Natural killer cell treated with Interleukin-12 subunit alpha and Interleukin-12 subunit beta and Interleukin-15 and Interleukin-18, amount 100 ng/mL, for 72 hours (primary cell): ENCODE measurements around the gene TIMM17A. TPM values are rescaled to one million over a fixed set of nuclear protein-coding genes. Genes with fewer than 3 reads are reported as not detected.
"Not testable (repeated sequence)": the region's sequence is repeated elsewhere in the genome, so short reads cannot be mapped to it uniquely, and the experiment has no call there.

Source experiments
- ATAC-seq, 2 donors: fragments of 150-1000 bp; cut with Tn5 transposase in 1 of 2; sonication (Bioruptor Pico), chemical (Tn5 transposase) in 1 of 2; 2 replicates each; pipeline ENCODE4 v1.10.0; 2021
- DNase-seq: peaks from one replicate; pipeline ENCODE4 v3.0.0; 2022; ENCODE audit warnings: low spot score
- H3K27ac Mint-ChIP-seq, 2 donors: 1 replicate in 1 of 2; 2 replicates in 1 of 2; pipeline ENCODE4 v1.8.0; 2022; ENCODE audit warnings: mixed read lengths in 2 of 2, mild to moderate bottlenecking in 1 of 2, moderate library complexity in 1 of 2
- H3K27me3 Mint-ChIP-seq, 2 donors: 1 replicate in 1 of 2; 2 replicates in 1 of 2; pipeline ENCODE4 v1.8.0; 2022; ENCODE audit warnings: mixed read lengths in 2 of 2
- H3K36me3 Mint-ChIP-seq: one replicate; pipeline ENCODE4 v1.8.0; 2022; ENCODE audit warnings: mixed read lengths
- H3K4me1 Mint-ChIP-seq, 2 donors: 1 replicate in 1 of 2; 2 replicates in 1 of 2; pipeline ENCODE4 v1.8.0; 2022; ENCODE audit warnings: low read depth in 2 of 2, mixed read lengths in 2 of 2, mild to moderate bottlenecking in 1 of 2
- H3K4me3 Mint-ChIP-seq: one replicate; pipeline ENCODE4 v1.8.0; 2022; ENCODE audit warnings: mixed read lengths
- H3K9me3 Mint-ChIP-seq: 2 replicates; pipeline ENCODE4 v1.8.0; 2022; ENCODE audit warnings: mixed read lengths
- total RNA-seq, 2 donors: library from RNA; stranded (reverse); gene quantifications; one replicate each; pipeline ENCODE4 v1.2.3, GENCODE V29; 2022

Gene TIMM17A
- total RNA-seq, 2 donors from 2014 or later: 81.5 to 89.5 TPM

GRCh38 chr1:201928266-201928665 lies 27.0 kb upstream of the TIMM17A start:
- no peak for DNase-seq
- Mint-ChIP-seq H3K9me3 (no peaks in the 10 kb centered on the region), H3K27ac (no peak overlapping the region), H3K27me3 (peaks cover 8% of the 10 kb centered on the region in 2 donors), H3K4me1 (no peaks in the 10 kb centered on the region), H3K4me3 (no peak overlapping the region), H3K36me3 (no peaks in the 10 kb centered on the region)
- no peak for ATAC-seq

DNA sequence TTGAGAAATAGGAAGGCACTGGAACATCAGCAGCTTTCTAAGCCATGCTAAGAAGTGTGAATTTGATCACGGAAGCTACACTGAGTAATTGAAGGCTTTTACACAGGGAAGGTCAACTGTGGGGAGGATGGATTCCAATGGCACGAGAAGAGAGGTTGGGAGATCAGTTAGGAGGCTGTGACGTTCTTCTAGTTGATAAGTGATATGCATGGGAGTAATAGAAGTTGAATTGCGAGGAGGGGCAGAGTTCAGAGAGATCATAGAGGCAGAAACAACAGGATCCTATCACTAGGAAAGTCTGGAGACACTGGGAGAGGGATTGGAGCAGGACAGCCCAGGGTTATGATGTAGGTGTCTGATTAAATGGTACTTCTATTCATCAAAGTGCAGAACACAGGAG lies 25.2 kb upstream of the TIMM17A start:
- ATAC-seq: no peak
- Mint-ChIP-seq H3K27me3 (peaks cover 11 to 13% of the 10 kb centered on the region in 2 donors), H3K36me3 (no peaks in the 10 kb centered on the region), H3K9me3 (no peaks in the 10 kb centered on the region), H3K4me1 (no peaks in the 10 kb centered on the region), H3K27ac (no peak overlapping the region), H3K4me3 (no peak overlapping the region)
- no peak for DNase-seq

DNA sequence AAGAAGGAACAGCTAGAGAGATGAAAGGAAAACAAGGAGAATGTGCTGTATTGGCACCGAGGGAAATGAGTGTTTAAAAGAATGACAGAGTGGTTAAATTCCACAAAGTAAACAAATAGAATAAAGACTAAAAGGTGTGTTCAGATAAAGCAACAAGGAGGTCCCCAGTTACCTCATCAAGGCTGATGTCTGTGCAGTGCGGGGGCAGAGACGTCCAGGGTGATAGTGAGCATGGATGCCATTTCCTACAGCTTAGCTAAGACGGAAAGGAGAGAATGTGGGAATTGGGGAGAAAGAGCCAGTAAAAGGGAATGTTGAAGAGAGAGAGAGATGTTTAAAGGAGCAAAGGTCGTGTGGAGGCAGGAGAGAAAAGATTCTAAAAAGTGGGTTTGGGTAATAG lies 24.5 kb upstream of the TIMM17A start:
- no peaks in the 10 kb centered on the region for H3K4me1 Mint-ChIP-seq
- H3K27me3 Mint-ChIP-seq: peaks cover 11 to 12% of the 10 kb centered on the region in 2 donors
- DNase-seq (no peak), ATAC-seq (no peak)
- H3K4me3 Mint-ChIP-seq: no peak overlapping the region
- no peaks in the 10 kb centered on the region for H3K9me3 Mint-ChIP-seq
- H3K27ac Mint-ChIP-seq: no peak overlapping the region
- H3K36me3 Mint-ChIP-seq: no peaks in the 10 kb centered on the region

GRCh38 chr1:201933840-201934430 lies 21.4 kb upstream of the TIMM17A start:
- Mint-ChIP-seq H3K9me3 (no peaks in the 10 kb centered on the region), H3K27ac (no peak overlapping the region), H3K27me3 (peaks cover 18 to 20% of the 10 kb centered on the region in 2 donors), H3K4me3 (no peak overlapping the region), H3K4me1 (no peaks in the 10 kb centered on the region), H3K36me3 (no peaks in the 10 kb centered on the region)
- ATAC-seq: no peak
- no peak for DNase-seq

DNA sequence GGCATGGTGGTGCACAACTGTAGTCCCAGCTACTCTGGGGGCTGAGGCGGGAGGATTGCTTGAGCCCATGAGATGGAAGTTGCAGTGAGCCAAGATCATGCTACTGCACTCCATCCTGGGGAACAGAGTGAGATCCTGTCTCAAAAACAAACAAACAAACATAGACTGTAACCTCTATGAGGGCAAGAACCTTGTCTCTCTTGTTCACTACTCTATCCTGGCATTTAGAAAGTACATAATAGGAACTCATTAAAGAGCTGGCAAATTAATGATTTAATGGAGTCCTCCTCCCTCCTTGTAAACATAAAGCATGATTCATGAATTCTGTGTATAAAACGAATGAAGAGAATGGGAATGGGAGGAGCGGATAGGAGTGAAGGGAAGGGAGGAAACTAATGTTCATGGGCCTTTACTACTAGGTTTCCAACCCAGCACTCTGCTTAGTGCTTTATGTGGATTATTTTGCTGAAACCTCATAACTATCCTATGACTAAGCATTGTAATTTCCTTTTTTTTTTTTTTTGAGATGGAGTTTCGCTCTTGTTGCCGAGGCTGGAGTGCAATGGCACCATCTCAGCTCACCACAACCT lies 17.6 kb upstream of the TIMM17A start:
- no peak for DNase-seq
- H3K27ac Mint-ChIP-seq: no peak overlapping the region
- H3K4me3 Mint-ChIP-seq: no peak overlapping the region
- no peaks in the 10 kb centered on the region for H3K36me3 Mint-ChIP-seq
- H3K9me3 Mint-ChIP-seq: no peaks in the 10 kb centered on the region
- H3K27me3 Mint-ChIP-seq: peaks cover 17 to 18% of the 10 kb centered on the region in 2 donors
- no peak for ATAC-seq
- H3K4me1 Mint-ChIP-seq: no peaks in the 10 kb centered on the region

- H3K36me3 Mint-ChIP-seq: no peaks in the 10 kb centered on the region
- H3K27me3 Mint-ChIP-seq: peaks cover 18 to 23% of the 10 kb centered on the region in 2 donors
- no peak overlapping the region for H3K4me3 Mint-ChIP-seq
- H3K4me1 Mint-ChIP-seq: no peaks in the 10 kb centered on the region
- DNase-seq: no peak
- ATAC-seq: no peak
- no peaks in the 10 kb centered on the region for H3K9me3 Mint-ChIP-seq
- H3K27ac Mint-ChIP-seq: no peak overlapping the region
Observed at GRCh38 chr1:201938440-201939035, 16.8 kb upstream of the TIMM17A start.

GRCh38 chr1:201939148-201939547 lies 16.2 kb upstream of the TIMM17A start:
- no peak overlapping the region for H3K27ac Mint-ChIP-seq
- ATAC-seq (no peak), DNase-seq (no peak)
- H3K4me3 Mint-ChIP-seq: no peak overlapping the region
- peaks cover 17 to 28% of the 10 kb centered on the region in 2 donors for H3K27me3 Mint-ChIP-seq
- no peaks in the 10 kb centered on the region for H3K4me1 Mint-ChIP-seq
- no peaks in the 10 kb centered on the region for H3K36me3 Mint-ChIP-seq
- no peaks in the 10 kb centered on the region for H3K9me3 Mint-ChIP-seq

DNA sequence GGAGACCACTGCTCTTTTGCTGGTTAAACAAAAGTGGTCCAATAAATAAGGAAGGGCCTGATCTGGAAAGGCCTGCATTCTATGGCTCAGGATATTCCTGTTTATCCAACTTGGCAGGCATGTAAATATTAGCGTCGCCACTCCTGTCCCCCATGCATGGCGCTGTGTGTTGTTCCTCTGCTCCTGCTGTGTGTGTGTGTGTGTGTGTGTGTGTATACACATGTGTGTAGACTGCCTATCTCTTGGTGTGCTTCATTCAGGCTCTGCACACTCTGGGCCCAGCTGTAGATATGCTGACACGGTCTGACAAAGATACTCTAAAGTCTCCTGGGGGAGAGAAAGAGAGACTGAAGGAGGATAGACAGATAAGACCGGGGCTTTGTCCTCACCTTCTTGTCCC lies 15.7 kb upstream of the TIMM17A start:
- Mint-ChIP-seq H3K27me3 (peaks cover 13 to 24% of the 10 kb centered on the region in 2 donors), H3K27ac (no peak overlapping the region), H3K4me1 (no peaks in the 10 kb centered on the region), H3K36me3 (no peaks in the 10 kb centered on the region), H3K4me3 (no peak overlapping the region), H3K9me3 (no peaks in the 10 kb centered on the region)
- ATAC-seq: no peak
- DNase-seq: no peak

DNA sequence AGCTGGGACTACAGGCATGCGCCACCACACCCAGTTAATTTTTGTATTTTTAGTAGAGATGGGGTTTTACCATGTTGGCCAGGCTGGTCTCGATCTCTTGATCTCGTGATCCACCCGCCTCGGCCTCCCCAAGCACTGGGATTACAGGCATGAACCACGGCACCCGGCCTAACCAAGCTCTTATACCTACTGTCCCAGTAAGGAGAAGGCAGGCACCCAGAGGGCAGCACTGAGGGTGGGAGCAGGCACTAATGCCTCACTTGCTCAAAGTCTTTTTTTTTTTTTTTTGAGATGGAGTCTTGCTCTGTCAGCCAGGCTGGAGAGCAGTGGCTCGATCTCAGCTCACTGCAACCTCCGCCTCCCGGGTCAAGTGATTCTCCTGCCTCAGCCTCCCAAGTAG lies 15.0 kb upstream of the TIMM17A start:
- not testable (repeated sequence) for H3K36me3 Mint-ChIP-seq, ATAC-seq, H3K4me3 Mint-ChIP-seq, H3K27ac Mint-ChIP-seq, DNase-seq, H3K4me1 Mint-ChIP-seq, H3K9me3 Mint-ChIP-seq
- H3K27me3 Mint-ChIP-seq: peaks cover 15 to 25% of the 10 kb centered on the region in 2 donors

- H3K27me3 Mint-ChIP-seq: peaks cover 20 to 32% of the 10 kb centered on the region in 2 donors
- H3K4me1 Mint-ChIP-seq: peaks cover 0 to 6% of the 10 kb centered on the region in 2 donors
- no peaks in the 10 kb centered on the region for H3K9me3 Mint-ChIP-seq
- H3K4me3 Mint-ChIP-seq: no peak overlapping the region
- H3K36me3 Mint-ChIP-seq: no peaks in the 10 kb centered on the region
- no peak overlapping the region for H3K27ac Mint-ChIP-seq
- ATAC-seq: no peak
- DNase-seq: no peak
Observed at GRCh38 chr1:201941420-201942128, 13.7 kb upstream of the TIMM17A start.

- H3K27ac Mint-ChIP-seq: no peak overlapping the region
- no peaks in the 10 kb centered on the region for H3K9me3 Mint-ChIP-seq
- peaks cover 25 to 36% of the 10 kb centered on the region in 2 donors for H3K27me3 Mint-ChIP-seq
- H3K4me1 Mint-ChIP-seq: peaks cover 0 to 11% of the 10 kb centered on the region in 2 donors
- H3K36me3 Mint-ChIP-seq: no peaks in the 10 kb centered on the region
- H3K4me3 Mint-ChIP-seq: no peak overlapping the region
- no peak for DNase-seq
- ATAC-seq: no peak
Observed at GRCh38 chr1:201942129-201942495, 13.2 kb upstream of the TIMM17A start.

- H3K27me3 Mint-ChIP-seq: peaks cover 41 to 42% of the 10 kb centered on the region in 2 donors
- H3K4me1 Mint-ChIP-seq: peaks cover 0 to 11% of the 10 kb centered on the region in 2 donors
- H3K27ac Mint-ChIP-seq: no peak overlapping the region
- H3K9me3 Mint-ChIP-seq: no peaks in the 10 kb centered on the region
- no peak overlapping the region for H3K4me3 Mint-ChIP-seq
- DNase-seq: no peak
- ATAC-seq: no peak
- H3K36me3 Mint-ChIP-seq: no peaks in the 10 kb centered on the region
Observed at GRCh38 chr1:201944002-201944401, 11.3 kb upstream of the TIMM17A start.

DNA sequence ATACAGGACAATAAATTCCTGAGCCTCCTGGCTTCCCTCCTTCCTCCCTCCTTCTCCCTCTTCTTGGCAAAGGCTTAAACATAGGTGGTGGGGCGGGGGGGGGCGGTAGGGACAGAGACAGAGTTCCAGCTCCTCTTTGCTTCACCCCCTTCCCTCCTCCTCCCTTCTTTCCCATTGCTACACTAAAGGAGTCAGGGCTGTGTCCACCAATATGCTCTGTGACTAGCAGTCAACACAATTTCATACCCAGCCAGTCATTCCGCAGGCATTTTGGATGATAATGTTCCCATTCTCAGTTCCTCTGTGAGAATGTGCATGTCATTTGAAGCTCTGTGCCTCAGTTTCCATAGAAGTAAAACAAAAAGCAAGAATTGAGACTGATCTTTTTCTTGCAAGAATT lies 10.7 kb upstream of the TIMM17A start:
- peaks cover 0 to 11% of the 10 kb centered on the region in 2 donors for H3K4me1 Mint-ChIP-seq
- ATAC-seq (no peak), DNase-seq (no peak)
- H3K27me3 Mint-ChIP-seq: peaks cover 44% of the 10 kb centered on the region in 2 donors
- H3K4me3 Mint-ChIP-seq: no peak overlapping the region
- H3K27ac Mint-ChIP-seq: no peak overlapping the region
- no peaks in the 10 kb centered on the region for H3K36me3 Mint-ChIP-seq
- no peaks in the 10 kb centered on the region for H3K9me3 Mint-ChIP-seq

DNA sequence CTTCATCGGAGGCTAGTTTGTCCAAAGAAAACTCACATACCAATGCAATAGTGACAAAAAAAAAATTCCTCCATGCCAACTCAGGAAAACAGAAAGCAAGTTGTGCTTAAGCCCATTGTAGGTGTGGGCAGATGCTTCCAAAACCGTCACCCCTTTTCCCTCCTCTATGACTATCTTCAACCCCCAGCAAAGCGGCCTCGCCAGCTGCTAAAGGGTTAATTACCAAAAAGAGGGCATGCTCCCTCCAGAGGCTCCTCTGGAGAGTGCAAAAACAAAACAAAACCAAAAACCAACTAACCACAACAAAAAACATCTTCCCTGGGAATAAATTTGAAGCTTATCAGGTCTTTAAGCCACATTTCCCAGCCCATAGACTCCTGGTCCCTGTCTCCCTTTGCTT lies 10.1 kb upstream of the TIMM17A start:
- Mint-ChIP-seq H3K36me3 (no peaks in the 10 kb centered on the region), H3K4me3 (no peak overlapping the region), H3K4me1 (peaks cover 0 to 11% of the 10 kb centered on the region in 2 donors), H3K27ac (no peak overlapping the region), H3K27me3 (peaks cover 44% of the 10 kb centered on the region in 2 donors), H3K9me3 (no peaks in the 10 kb centered on the region)
- ATAC-seq: no peak
- DNase-seq: no peak
